ENCODE data around the gene IL4. TPM values are rescaled to one million over a fixed set of nuclear protein-coding genes. Genes with fewer than 3 reads are reported as not detected.

The IL4 gene
- polyA plus RNA-seq: not detected in 2 replicates
- polyA minus RNA-seq: not detected in 2 replicates

- no peak within 1 kb of the TSS for H3K4me2 ChIP-seq (ENCODE audit: low read length)
- H3K27ac ChIP-seq (ENCODE audit: low read length): no peak within 1 kb of the TSS
- TF ChIP-seq EP300 (conservative IDR thresholded peaks at IDR 0.05; ENCODE audit: poor library complexity, severe bottlenecking): no peak
- no peak for TF ChIP-seq TAF1 (IDR thresholded peaks at IDR 0.05; ENCODE audit: low read depth)
- TF ChIP-seq POLR2AphosphoS5 (IDR thresholded peaks at IDR 0.05): no peak
- no peaks in the 10 kb centered on the region for H3K9me3 ChIP-seq (ENCODE audit: low read length)
- H3K36me3 ChIP-seq (ENCODE audit: insufficient read depth, low read length): no peaks in the 10 kb centered on the region
- H3K4me3 ChIP-seq (ENCODE audit: low read length): no peak within 1 kb of the TSS
- H3K79me2 ChIP-seq (replicated peaks; ENCODE audit: insufficient read depth, low read length): no peaks in the 10 kb centered on the region
- H3F3A ChIP-seq (ENCODE audit: insufficient read depth, low read length, poor library complexity, severe bottlenecking): no peaks in the 10 kb centered on the region
- no peak within 1 kb of the TSS for H2AFZ ChIP-seq (ENCODE audit: low read depth, low read length)
- no peaks in the 10 kb centered on the region for H3K9me2 ChIP-seq (ENCODE audit: insufficient read depth, low read length)
- H3K9ac ChIP-seq (ENCODE audit: low read length): no peak within 1 kb of the TSS
- H3K27me3 ChIP-seq (ENCODE audit: insufficient read depth, low read depth, low read length): no peaks in the 10 kb centered on the region
- no peaks in the 10 kb centered on the region for H4K20me1 ChIP-seq (ENCODE audit: insufficient read depth)
Measured at GRCh38 chr5:132673939-132674630, at the start of gene IL4. TSS of gene IL4 (plus strand) at chr5:132673989. CDS start at chr5:132674051, 62 bp downstream.

GRCh38 chr5:132627470-132627869 is 46.3 kb upstream of the IL4 start:
- H3K4me2 ChIP-seq (ENCODE audit: low read length): no peak overlapping the region
- no peaks in the 10 kb centered on the region for H4K20me1 ChIP-seq (ENCODE audit: insufficient read depth)
- no peaks in the 10 kb centered on the region for H3K79me2 ChIP-seq (replicated peaks; ENCODE audit: insufficient read depth, low read length)
- no peak overlapping the region for H3K9ac ChIP-seq (ENCODE audit: low read length)
- H3K27ac ChIP-seq (ENCODE audit: low read length): no peak overlapping the region
- H3K9me2 ChIP-seq (ENCODE audit: insufficient read depth, low read length): no peaks in the 10 kb centered on the region
- TF ChIP-seq POLR2AphosphoS5 (IDR thresholded peaks at IDR 0.05) (no peak), EZH2 (IDR thresholded peaks at IDR 0.05; ENCODE audit: borderline replicate concordance, insufficient read depth, low read length, poor library complexity, severe bottlenecking) (no peak), CTCF (IDR thresholded peaks at IDR 0.05; ENCODE audit: poor library complexity, severe bottlenecking) (no peak), RAD21 (conservative IDR thresholded peaks at IDR 0.05) (no peak), SMC3 (conservative IDR thresholded peaks at IDR 0.05; ENCODE audit: poor library complexity) (no peak), REST (IDR thresholded peaks at IDR 0.05; ENCODE audit: borderline replicate concordance) (no peak), TAF1 (IDR thresholded peaks at IDR 0.05; ENCODE audit: low read depth) (no peak), MXI1 (conservative IDR thresholded peaks at IDR 0.05; ENCODE audit: poor library complexity, severe bottlenecking) (no peak), EP300 (conservative IDR thresholded peaks at IDR 0.05; ENCODE audit: poor library complexity, severe bottlenecking) (no peak)
- no peaks in the 10 kb centered on the region for H3F3A ChIP-seq (ENCODE audit: insufficient read depth, low read length, poor library complexity, severe bottlenecking)
- no peak overlapping the region for H2AFZ ChIP-seq (ENCODE audit: low read depth, low read length)
- H3K9me3 ChIP-seq (ENCODE audit: low read length): no peaks in the 10 kb centered on the region
- H3K27me3 ChIP-seq (ENCODE audit: insufficient read depth, low read depth, low read length): no peaks in the 10 kb centered on the region
- H3K4me3 ChIP-seq (ENCODE audit: low read length): no peak overlapping the region
- H3K36me3 ChIP-seq (ENCODE audit: insufficient read depth, low read length): no peaks in the 10 kb centered on the region
